ENCODE measurements around the gene XXYLT1. TPM values are rescaled to one million over a fixed set of nuclear protein-coding genes. Genes with fewer than 3 reads are reported as not detected.

XXYLT1 gene
- total RNA-seq, 1 donor from 2014 or later: 13.6 TPM

GRCh38 chr3:195259475-195260279 lies 11.3 kb downstream of the XXYLT1 start:
- peak overlapping the region; percentile 80 to 85 (median 81) for H3K9ac ChIP-seq (ENCODE audit: low read depth in 1 of 3, low read length in 3 of 3)
- H3K4me1 ChIP-seq (ENCODE audit: control insufficient read depth in 3 of 3, insufficient read depth in 3 of 3, low read length in 3 of 3): peaks cover 20 to 23% (median 20%) of the 10 kb centered on the region in 3 donors
- H3K9me3 ChIP-seq (ENCODE audit: control insufficient read depth in 3 of 3, low read length in 3 of 3): no peaks in the 10 kb centered on the region
- H3K4me3 ChIP-seq (ENCODE audit: low read length in 3 of 3): peak overlapping the region; percentile 69 to 81 (median 74)
- H3K36me3 ChIP-seq (ENCODE audit: control insufficient read depth in 3 of 3, insufficient read depth in 3 of 3, low read length in 3 of 3): peaks cover 0 to 2% (median 0%) of the 10 kb centered on the region in 3 donors
- no peaks in the 10 kb centered on the region for H3K27me3 ChIP-seq (ENCODE audit: control insufficient read depth in 3 of 3, insufficient read depth in 3 of 3, low read length in 3 of 3)
- H3K27ac ChIP-seq (ENCODE audit: low read depth, low read length): peak overlapping the region; percentile 84

- H3K9me3 ChIP-seq (ENCODE audit: control insufficient read depth in 3 of 3, low read length in 3 of 3): no peaks in the 10 kb centered on the region
- H3K27ac ChIP-seq (ENCODE audit: low read depth, low read length): peak overlapping the region; percentile 84
- H3K27me3 ChIP-seq (ENCODE audit: control insufficient read depth in 3 of 3, insufficient read depth in 3 of 3, low read length in 3 of 3): no peaks in the 10 kb centered on the region
- H3K4me3 ChIP-seq (ENCODE audit: low read length in 3 of 3): peak overlapping the region; percentile 69 to 81 (median 74)
- peak overlapping the region; percentile 80 to 85 (median 81) for H3K9ac ChIP-seq (ENCODE audit: low read depth in 1 of 3, low read length in 3 of 3)
- H3K4me1 ChIP-seq (ENCODE audit: control insufficient read depth in 3 of 3, insufficient read depth in 3 of 3, low read length in 3 of 3): peaks cover 21 to 23% (median 22%) of the 10 kb centered on the region in 3 donors
- H3K36me3 ChIP-seq (ENCODE audit: control insufficient read depth in 3 of 3, insufficient read depth in 3 of 3, low read length in 3 of 3): peaks cover 0 to 2% (median 0%) of the 10 kb centered on the region in 3 donors
Observed at GRCh38 chr3:195259154-195259474, 11.8 kb downstream of the XXYLT1 start.

GRCh38 chr3:195258449-195259153 lies 12.4 kb downstream of the XXYLT1 start:
- Histone ChIP-seq H3K9ac (ENCODE audit: low read depth in 1 of 3, low read length in 3 of 3) (peak overlapping the region; percentile 80 to 85 (median 81)), H3K4me1 (ENCODE audit: control insufficient read depth in 3 of 3, insufficient read depth in 3 of 3, low read length in 3 of 3) (peaks cover 25 to 27% (median 26%) of the 10 kb centered on the region in 3 donors), H3K9me3 (ENCODE audit: control insufficient read depth in 3 of 3, low read length in 3 of 3) (no peaks in the 10 kb centered on the region), H3K27ac (ENCODE audit: low read depth, low read length) (peak overlapping the region; percentile 84), H3K4me3 (ENCODE audit: low read length in 3 of 3) (no peak overlapping the region), H3K27me3 (ENCODE audit: control insufficient read depth in 3 of 3, insufficient read depth in 3 of 3, low read length in 3 of 3) (no peaks in the 10 kb centered on the region), H3K36me3 (ENCODE audit: control insufficient read depth in 3 of 3, insufficient read depth in 3 of 3, low read length in 3 of 3) (peaks cover 0 to 2% (median 0%) of the 10 kb centered on the region in 3 donors)

DNA sequence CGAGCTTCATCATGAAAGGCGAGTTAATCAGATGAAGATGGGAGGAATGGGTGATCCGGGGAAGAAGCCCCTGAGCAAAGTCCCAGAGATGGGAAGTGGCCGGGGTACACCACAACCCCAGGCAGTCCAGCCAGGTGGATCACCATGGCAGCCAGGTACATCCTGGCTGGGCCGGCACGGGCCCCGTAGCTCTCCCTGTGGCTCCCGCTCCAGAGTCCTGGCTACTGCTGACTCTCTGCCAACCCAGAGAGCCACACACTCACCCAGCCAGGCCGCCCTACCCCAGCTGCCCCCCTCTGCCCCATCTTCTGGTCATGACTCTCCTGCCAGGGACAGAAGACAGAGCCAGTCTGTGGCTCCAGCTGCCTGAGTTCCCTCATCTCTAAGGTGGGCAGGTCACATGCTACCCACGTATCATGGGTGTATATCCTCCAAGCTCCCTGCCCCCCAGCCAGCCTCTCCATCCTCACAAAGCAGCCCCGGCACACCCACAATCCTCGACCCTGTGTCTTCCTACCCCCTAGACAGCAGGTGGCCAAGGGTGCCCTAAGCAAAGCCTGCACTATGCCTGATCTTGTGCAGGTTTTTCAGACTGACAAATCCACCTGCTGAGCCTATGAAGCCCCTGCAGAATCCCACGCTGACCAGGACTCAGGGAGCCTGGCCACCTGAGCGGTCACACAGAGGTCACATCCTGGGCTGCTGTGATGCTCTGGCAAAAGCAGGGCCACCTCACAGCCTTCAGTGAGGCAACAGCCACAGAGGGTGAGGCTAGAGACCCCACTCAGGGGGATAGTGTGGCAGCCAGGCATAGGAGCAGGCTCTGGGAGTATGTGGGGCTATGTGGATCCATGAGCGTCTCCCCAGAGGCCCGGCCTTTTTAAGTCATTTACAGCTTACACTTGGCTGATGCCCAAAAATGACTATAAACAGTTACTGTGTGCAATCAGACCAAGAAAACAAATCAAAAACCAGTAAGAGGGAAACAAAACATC lies 13.2 kb downstream of the XXYLT1 start:
- no peaks in the 10 kb centered on the region for H3K9me3 ChIP-seq (ENCODE audit: control insufficient read depth in 3 of 3, low read length in 3 of 3)
- no peak overlapping the region for H3K27ac ChIP-seq (ENCODE audit: low read depth, low read length)
- H3K4me1 ChIP-seq (ENCODE audit: control insufficient read depth in 3 of 3, insufficient read depth in 3 of 3, low read length in 3 of 3): peaks cover 29 to 32% (median 31%) of the 10 kb centered on the region in 3 donors
- H3K36me3 ChIP-seq (ENCODE audit: control insufficient read depth in 3 of 3, insufficient read depth in 3 of 3, low read length in 3 of 3): peaks cover 0 to 2% (median 0%) of the 10 kb centered on the region in 3 donors
- no peak overlapping the region for H3K4me3 ChIP-seq (ENCODE audit: low read length in 3 of 3)
- peak overlapping the region in 1 of 3 donors; percentile 3 for H3K9ac ChIP-seq (ENCODE audit: low read depth in 1 of 3, low read length in 3 of 3)
- H3K27me3 ChIP-seq (ENCODE audit: control insufficient read depth in 3 of 3, insufficient read depth in 3 of 3, low read length in 3 of 3): no peaks in the 10 kb centered on the region

DNA sequence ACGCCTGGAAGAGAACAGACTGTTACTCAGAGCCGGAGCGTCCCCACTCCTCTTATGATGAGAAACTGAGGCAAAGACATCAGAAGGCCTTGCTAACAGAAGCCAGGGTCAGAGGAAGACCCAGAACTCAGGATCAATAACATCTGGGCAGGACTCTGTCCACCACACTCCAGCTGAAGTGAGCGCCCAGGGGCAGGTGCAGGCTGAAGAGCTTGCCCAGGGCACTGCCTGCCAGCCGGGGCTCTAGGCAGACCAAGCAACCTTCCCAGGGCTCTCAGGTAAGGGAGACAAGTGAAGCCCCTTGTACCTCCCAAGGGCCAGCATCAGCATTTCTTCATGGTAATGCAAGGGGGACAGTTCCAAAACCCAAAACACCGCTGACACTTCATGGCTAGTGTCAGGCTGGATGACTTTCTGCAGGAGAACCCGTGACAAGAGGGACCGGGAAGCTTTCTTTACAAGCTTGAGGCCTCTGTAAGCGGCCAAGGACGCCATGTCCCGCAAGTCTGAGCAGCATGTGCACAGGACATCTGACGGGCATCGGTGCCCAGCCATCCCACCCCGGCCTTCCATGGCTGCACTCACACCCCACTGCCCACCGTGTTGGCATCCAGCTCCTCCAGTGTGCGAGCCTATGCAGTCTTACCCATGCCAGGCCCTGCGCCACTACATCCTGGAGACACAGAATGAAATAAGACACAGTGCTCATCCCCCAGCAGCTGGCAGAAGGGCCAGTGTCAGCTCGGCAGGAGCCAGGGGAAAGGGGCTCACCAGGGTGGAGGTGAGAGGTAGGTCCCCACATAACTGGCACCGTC lies 14.1 kb downstream of the XXYLT1 start:
- no peak overlapping the region for H3K9ac ChIP-seq (ENCODE audit: low read depth in 1 of 3, low read length in 3 of 3)
- H3K27ac ChIP-seq (ENCODE audit: low read depth, low read length): no peak overlapping the region
- no peaks in the 10 kb centered on the region for H3K9me3 ChIP-seq (ENCODE audit: control insufficient read depth in 3 of 3, low read length in 3 of 3)
- H3K4me3 ChIP-seq (ENCODE audit: low read length in 3 of 3): no peak overlapping the region
- no peaks in the 10 kb centered on the region for H3K27me3 ChIP-seq (ENCODE audit: control insufficient read depth in 3 of 3, insufficient read depth in 3 of 3, low read length in 3 of 3)
- peaks cover 0 to 2% (median 0%) of the 10 kb centered on the region in 3 donors for H3K36me3 ChIP-seq (ENCODE audit: control insufficient read depth in 3 of 3, insufficient read depth in 3 of 3, low read length in 3 of 3)
- H3K4me1 ChIP-seq (ENCODE audit: control insufficient read depth in 3 of 3, insufficient read depth in 3 of 3, low read length in 3 of 3): peaks cover 30 to 36% (median 33%) of the 10 kb centered on the region in 3 donors

DNA sequence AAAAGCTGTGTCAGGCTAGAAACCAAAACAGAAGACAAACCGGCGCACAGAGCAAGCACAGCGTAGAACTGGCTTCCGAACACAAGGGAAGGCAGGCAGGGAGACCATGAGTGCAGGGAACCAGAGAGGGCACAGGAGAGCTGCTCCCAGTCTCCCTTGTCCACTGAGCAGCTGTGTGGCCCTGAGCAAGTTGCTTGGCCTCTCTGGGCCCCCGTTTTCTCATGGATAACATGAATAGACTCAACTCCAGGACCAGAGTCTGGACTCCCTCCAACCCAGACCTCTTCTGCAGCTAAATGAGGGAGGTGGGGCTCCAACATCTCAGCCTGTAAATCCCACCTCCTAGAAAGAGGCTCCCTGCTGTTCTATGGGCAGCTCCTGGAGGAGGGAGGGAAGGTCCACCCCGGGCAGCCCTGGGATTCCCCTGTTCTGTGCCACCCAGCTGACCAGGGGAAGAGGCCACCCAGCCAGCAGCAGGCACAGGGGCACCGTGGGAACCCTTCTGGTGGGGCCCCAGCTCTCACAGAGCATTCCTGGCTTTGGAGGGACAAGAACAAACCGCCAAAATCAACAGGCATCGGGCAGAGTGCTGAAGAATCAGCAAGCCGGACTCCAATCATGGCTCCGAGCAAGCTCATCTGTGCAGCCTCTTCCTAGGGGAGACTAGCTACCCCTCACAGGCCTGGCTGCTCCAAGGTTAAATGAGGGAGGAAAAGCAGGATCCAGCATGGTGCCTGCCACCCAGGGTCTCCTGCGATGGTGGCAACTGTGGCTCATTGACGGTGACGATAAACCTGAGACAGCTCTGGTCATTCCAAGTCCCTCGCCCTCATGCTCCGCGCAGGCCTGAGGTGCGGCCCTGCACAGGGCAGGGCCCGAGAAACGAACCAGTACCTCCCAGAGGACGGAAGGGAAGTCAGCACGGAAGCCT lies 15.1 kb downstream of the XXYLT1 start:
- Histone ChIP-seq H3K4me1 (ENCODE audit: control insufficient read depth in 3 of 3, insufficient read depth in 3 of 3, low read length in 3 of 3) (peaks cover 32 to 36% (median 35%) of the 10 kb centered on the region in 3 donors), H3K36me3 (ENCODE audit: control insufficient read depth in 3 of 3, insufficient read depth in 3 of 3, low read length in 3 of 3) (peaks cover 0 to 2% (median 0%) of the 10 kb centered on the region in 3 donors), H3K27ac (ENCODE audit: low read depth, low read length) (no peak overlapping the region), H3K27me3 (ENCODE audit: control insufficient read depth in 3 of 3, insufficient read depth in 3 of 3, low read length in 3 of 3) (no peaks in the 10 kb centered on the region), H3K4me3 (ENCODE audit: low read length in 3 of 3) (no peak overlapping the region), H3K9ac (ENCODE audit: low read depth in 1 of 3, low read length in 3 of 3) (no peak overlapping the region), H3K9me3 (ENCODE audit: control insufficient read depth in 3 of 3, low read length in 3 of 3) (no peaks in the 10 kb centered on the region)

DNA sequence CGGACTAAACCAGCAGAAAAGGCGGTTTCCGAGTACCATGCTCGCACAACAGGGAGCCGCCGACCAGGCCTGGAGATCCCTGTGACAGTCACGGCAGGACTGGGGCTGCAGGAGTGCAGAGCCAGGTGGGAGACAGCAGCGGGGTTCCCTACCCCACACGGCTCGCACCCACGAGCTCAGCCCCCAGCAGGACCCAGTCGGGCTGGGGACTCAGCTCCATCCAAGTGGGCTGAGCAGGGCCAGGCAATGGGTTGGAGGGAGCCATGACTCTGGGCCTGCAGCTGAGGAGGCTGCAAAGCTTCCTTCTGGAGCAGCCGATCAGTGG lies 15.8 kb downstream of the XXYLT1 start:
- Histone ChIP-seq H3K36me3 (ENCODE audit: control insufficient read depth in 3 of 3, insufficient read depth in 3 of 3, low read length in 3 of 3) (peaks cover 0 to 2% (median 0%) of the 10 kb centered on the region in 3 donors), H3K27me3 (ENCODE audit: control insufficient read depth in 3 of 3, insufficient read depth in 3 of 3, low read length in 3 of 3) (no peaks in the 10 kb centered on the region), H3K9ac (ENCODE audit: low read depth in 1 of 3, low read length in 3 of 3) (no peak overlapping the region), H3K9me3 (ENCODE audit: control insufficient read depth in 3 of 3, low read length in 3 of 3) (no peaks in the 10 kb centered on the region), H3K4me3 (ENCODE audit: low read length in 3 of 3) (no peak overlapping the region), H3K4me1 (ENCODE audit: control insufficient read depth in 3 of 3, insufficient read depth in 3 of 3, low read length in 3 of 3) (peaks cover 28 to 34% (median 32%) of the 10 kb centered on the region in 3 donors), H3K27ac (ENCODE audit: low read depth, low read length) (no peak overlapping the region)

- H3K27me3 ChIP-seq (ENCODE audit: control insufficient read depth in 3 of 3, insufficient read depth in 3 of 3, low read length in 3 of 3): no peaks in the 10 kb centered on the region
- no peaks in the 10 kb centered on the region for H3K9me3 ChIP-seq (ENCODE audit: control insufficient read depth in 3 of 3, low read length in 3 of 3)
- no peak overlapping the region for H3K4me3 ChIP-seq (ENCODE audit: low read length in 3 of 3)
- peaks cover 0 to 2% (median 0%) of the 10 kb centered on the region in 3 donors for H3K36me3 ChIP-seq (ENCODE audit: control insufficient read depth in 3 of 3, insufficient read depth in 3 of 3, low read length in 3 of 3)
- H3K9ac ChIP-seq (ENCODE audit: low read depth in 1 of 3, low read length in 3 of 3): no peak overlapping the region
- H3K27ac ChIP-seq (ENCODE audit: low read depth, low read length): no peak overlapping the region
- peaks cover 28 to 33% (median 32%) of the 10 kb centered on the region in 3 donors for H3K4me1 ChIP-seq (ENCODE audit: control insufficient read depth in 3 of 3, insufficient read depth in 3 of 3, low read length in 3 of 3)
Observed at GRCh38 chr3:195254454-195255175, 16.3 kb downstream of the XXYLT1 start.

All from skeletal muscle tissue (tissue), 4 donors.